Fibroblast of lung (primary cell): ENCODE data around the gene C3orf20. TPM values are rescaled to one million over a fixed set of nuclear protein-coding genes. Genes with fewer than 3 reads are reported as not detected.

Experiments
- DNase-seq, 2 donors: peaks; one replicate each; pipeline versions ENCODE4 v3.0.0 to v3.0.0-alpha.2; 2010; ENCODE audit warnings: low read depth in 2 of 2
- H2AFZ ChIP-seq: 2 replicates; pipeline ENCODE4 v1.5.1; 2012; ENCODE audit warnings: low read length, control low read depth, inconsistent platforms
- H3K27ac ChIP-seq: 2 replicates; pipeline ENCODE4 v1.5.1; 2011; ENCODE audit warnings: low read length, control low read depth; ENCODE audit not compliant: insufficient read depth
- H3K27me3 ChIP-seq: 2 replicates; pipeline ENCODE4 v1.5.1; 2011; ENCODE audit warnings: mild to moderate bottlenecking, low read length; ENCODE audit not compliant: control insufficient read depth, insufficient read depth
- H3K36me3 ChIP-seq: 2 replicates; pipeline ENCODE4 v1.5.1; 2011; ENCODE audit warnings: low read length; ENCODE audit not compliant: control insufficient read depth, insufficient read depth
- H3K4me1 ChIP-seq: 2 replicates; pipeline ENCODE4 v1.5.1; 2011; ENCODE audit warnings: low read length; ENCODE audit not compliant: control insufficient read depth, insufficient read depth; ENCODE audit errors: extremely low read depth
- H3K4me2 ChIP-seq: 2 replicates; pipeline ENCODE4 v1.5.1; 2011; ENCODE audit warnings: low read length, control low read depth; ENCODE audit not compliant: insufficient read depth; ENCODE audit errors: extremely low read depth
- H3K4me3 ChIP-seq, 4 experiments: fragments of 200-600 bp in 1 of 4; sonication (generic) in 1 of 4; replicated peaks in 1 of 4; 2 replicates each; pipeline ENCODE4 v1.5.1; 2011 to 2016; ENCODE audit warnings: low read length in 4 of 4, low read depth in 3 of 4, mild to moderate bottlenecking in 3 of 4, control low read depth in 2 of 4, inconsistent platforms in 1 of 4, mixed read lengths in 1 of 4; ENCODE audit not compliant: insufficient read depth in 1 of 4; ENCODE audit errors: control extremely low read depth in 1 of 4
- H3K79me2 ChIP-seq: 2 replicates; pipeline ENCODE4 v1.5.1; 2012; ENCODE audit warnings: mild to moderate bottlenecking, low read length, inconsistent platforms; ENCODE audit not compliant: control insufficient read depth, insufficient read depth
- H3K9ac ChIP-seq: 2 replicates; pipeline ENCODE4 v1.5.1; 2011; ENCODE audit warnings: mild to moderate bottlenecking, low read length, control low read depth; ENCODE audit not compliant: insufficient read depth
- H3K9me3 ChIP-seq: 2 replicates; pipeline ENCODE4 v1.5.1; 2012; ENCODE audit warnings: low read depth, low read length; ENCODE audit not compliant: control insufficient read depth, insufficient read depth
- H4K20me1 ChIP-seq: 2 replicates; pipeline ENCODE4 v1.5.1; 2011; ENCODE audit warnings: low read length; ENCODE audit not compliant: control insufficient read depth, insufficient read depth; ENCODE audit errors: extremely low read depth
- EZH2 ChIP-seq: IDR thresholded peaks from 2 replicates; pipeline ENCODE4 v1.5.1; 2012; ENCODE audit warnings: low read length, control low read depth, mild to moderate bottlenecking; ENCODE audit errors: missing control alignments
- polyA plus RNA-seq, 2 donors: library from polyadenylated mRNA; depleted of rRNA in 1 of 2; stranded (reverse) in 1 of 2; unstranded in 1 of 2; fragments of >200 nt; gene quantifications; 2 replicates each; pipeline ENCODE4 v1.2.1, GENCODE V29; 2011 to 2012; ENCODE audit warnings: missing spikeins in 1 of 2
- total RNA-seq: library from RNA; depleted of rRNA; stranded (reverse); fragments of >200 nt; gene quantifications from 2 replicates; pipeline ENCODE4 v1.2.1, GENCODE V29; 2014
- TF ChIP-seq, protein P1 (sequence below), 2 donors: IDR thresholded peaks in 1 of 2; conservative IDR thresholded peaks in 1 of 2; 1 replicate in 1 of 2; 2 replicates in 1 of 2; pipeline ENCODE4 v1.5.1; 2011 to 2012; ENCODE audit warnings: low read length in 2 of 2, control low read depth in 1 of 2, inconsistent platforms in 1 of 2, low read depth in 1 of 2, mild to moderate bottlenecking in 1 of 2

Gene C3orf20
- total and polyA plus RNA-seq, 2 donors (not counting 1 experiment from before 2014, with no cell fraction given): not detected

GRCh38 chr3:14726441-14726780 is 51.5 kb downstream of the C3orf20 start:
- no peaks in the 10 kb centered on the region for H3K27me3 ChIP-seq
- peak in 1 of 2 donors; percentile 65 for DNase-seq
- H3K9me3 ChIP-seq: no peaks in the 10 kb centered on the region
- no peaks in the 10 kb centered on the region for H3K79me2 ChIP-seq
- H3K9ac ChIP-seq: no peak overlapping the region
- TF ChIP-seq EZH2: no peak
- TF ChIP-seq, protein P1, sequence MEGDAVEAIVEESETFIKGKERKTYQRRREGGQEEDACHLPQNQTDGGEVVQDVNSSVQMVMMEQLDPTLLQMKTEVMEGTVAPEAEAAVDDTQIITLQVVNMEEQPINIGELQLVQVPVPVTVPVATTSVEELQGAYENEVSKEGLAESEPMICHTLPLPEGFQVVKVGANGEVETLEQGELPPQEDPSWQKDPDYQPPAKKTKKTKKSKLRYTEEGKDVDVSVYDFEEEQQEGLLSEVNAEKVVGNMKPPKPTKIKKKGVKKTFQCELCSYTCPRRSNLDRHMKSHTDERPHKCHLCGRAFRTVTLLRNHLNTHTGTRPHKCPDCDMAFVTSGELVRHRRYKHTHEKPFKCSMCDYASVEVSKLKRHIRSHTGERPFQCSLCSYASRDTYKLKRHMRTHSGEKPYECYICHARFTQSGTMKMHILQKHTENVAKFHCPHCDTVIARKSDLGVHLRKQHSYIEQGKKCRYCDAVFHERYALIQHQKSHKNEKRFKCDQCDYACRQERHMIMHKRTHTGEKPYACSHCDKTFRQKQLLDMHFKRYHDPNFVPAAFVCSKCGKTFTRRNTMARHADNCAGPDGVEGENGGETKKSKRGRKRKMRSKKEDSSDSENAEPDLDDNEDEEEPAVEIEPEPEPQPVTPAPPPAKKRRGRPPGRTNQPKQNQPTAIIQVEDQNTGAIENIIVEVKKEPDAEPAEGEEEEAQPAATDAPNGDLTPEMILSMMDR (conservative IDR thresholded peaks at IDR 0.05 in 1 of 2, IDR thresholded peaks at IDR 0.05 in 1 of 2; ENCODE audit: low read depth in 1 of 2, low read length in 2 of 2): no peak
- H3K4me2 ChIP-seq: no peak overlapping the region
- no peak overlapping the region for H2AFZ ChIP-seq
- peak overlapping the region; percentile 47 for H3K27ac ChIP-seq
- no peaks in the 10 kb centered on the region for H3K36me3 ChIP-seq
- H3K4me1 ChIP-seq: peaks cover 2% of the 10 kb centered on the region
- no peak overlapping the region for H3K4me3 ChIP-seq
- no peaks in the 10 kb centered on the region for H4K20me1 ChIP-seq

DNA sequence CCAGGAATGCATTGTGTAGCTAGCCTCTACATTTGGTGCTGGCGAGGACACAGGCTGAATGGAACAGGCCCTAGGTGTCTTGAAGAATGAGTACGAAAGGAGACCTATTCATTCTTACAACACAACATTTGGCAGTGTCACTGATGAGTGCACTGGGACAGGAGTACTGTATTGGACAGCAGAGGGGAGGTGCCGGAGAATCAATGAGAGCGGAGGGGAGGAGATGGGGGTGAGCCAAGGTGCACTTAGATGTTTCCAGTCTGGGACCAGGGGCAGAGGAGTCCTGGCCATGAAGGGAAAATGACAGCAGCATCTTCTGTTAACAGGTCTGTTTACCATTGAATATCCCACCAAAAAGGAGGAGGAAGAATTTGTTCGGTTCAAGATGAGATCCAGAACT is 53.2 kb downstream of the C3orf20 start:
- Histone ChIP-seq H3K9me3 (no peaks in the 10 kb centered on the region), H2AFZ (no peak overlapping the region), H3K4me2 (no peak overlapping the region), H3K27me3 (no peaks in the 10 kb centered on the region), H4K20me1 (no peaks in the 10 kb centered on the region), H3K9ac (no peak overlapping the region), H3K4me3 (no peak overlapping the region), H3K27ac (no peak overlapping the region), H3K36me3 (no peaks in the 10 kb centered on the region), H3K4me1 (peaks cover 2% of the 10 kb centered on the region), H3K79me2 (no peaks in the 10 kb centered on the region)
- DNase-seq: no peak
- TF ChIP-seq, protein P1 (conservative IDR thresholded peaks at IDR 0.05 in 1 of 2, IDR thresholded peaks at IDR 0.05 in 1 of 2; ENCODE audit: low read depth in 1 of 2, low read length in 2 of 2): no peak
- no peak for TF ChIP-seq EZH2

DNA sequence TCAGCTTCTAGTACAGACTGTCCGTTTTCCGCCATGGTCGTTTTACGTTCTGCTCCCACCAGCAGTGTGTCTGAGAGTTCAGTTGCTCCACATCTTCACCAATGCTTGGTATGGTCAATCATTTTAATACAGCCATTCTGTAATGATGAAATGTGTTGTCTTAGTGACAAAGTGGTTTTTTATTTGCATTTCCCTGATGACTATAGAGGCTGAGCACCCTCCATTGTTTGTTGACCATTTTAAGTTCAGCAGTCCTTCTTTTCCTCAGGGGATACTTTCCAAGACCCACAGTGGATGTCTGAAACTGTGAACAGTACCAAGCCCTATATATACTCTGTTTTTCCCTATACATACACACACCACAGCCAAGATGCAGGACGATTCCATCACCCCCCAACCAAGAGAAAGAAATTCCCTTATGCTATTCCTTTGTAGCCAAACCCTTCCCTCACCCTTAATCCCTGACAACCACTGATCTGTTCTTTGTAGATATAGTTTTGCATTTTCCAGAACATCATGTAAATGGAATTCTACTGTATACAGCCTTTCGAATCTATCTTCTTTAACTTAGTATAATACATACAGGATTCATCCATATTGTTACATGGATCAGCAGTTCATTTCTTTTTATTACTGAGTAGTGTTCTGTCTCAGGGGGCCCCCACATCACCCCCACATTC is 55.9 kb downstream of the C3orf20 start:
- H3K9ac ChIP-seq: no peak overlapping the region
- TF ChIP-seq EZH2: no peak
- TF ChIP-seq, protein P1 (conservative IDR thresholded peaks at IDR 0.05 in 1 of 2, IDR thresholded peaks at IDR 0.05 in 1 of 2; ENCODE audit: low read depth in 1 of 2, low read length in 2 of 2): no peak
- no peaks in the 10 kb centered on the region for H3K4me1 ChIP-seq
- H3K27ac ChIP-seq: no peak overlapping the region
- H3K4me3 ChIP-seq: no peak overlapping the region
- no peaks in the 10 kb centered on the region for H3K79me2 ChIP-seq
- no peak for DNase-seq
- no peaks in the 10 kb centered on the region for H3K36me3 ChIP-seq
- no peaks in the 10 kb centered on the region for H4K20me1 ChIP-seq
- H3K4me2 ChIP-seq: no peak overlapping the region
- H3K9me3 ChIP-seq: no peaks in the 10 kb centered on the region
- no peak overlapping the region for H2AFZ ChIP-seq
- no peaks in the 10 kb centered on the region for H3K27me3 ChIP-seq
